IPS-18a (cell line): Measurements from ENCODE around the gene IREB2.

Experiments
- H3K27ac ChIP-seq: one replicate; pipeline ENCODE4 v1.5.1; 2013; ENCODE audit warnings: low read length
- H3K27me3 ChIP-seq: one replicate; pipeline ENCODE4 v1.6.1; 2013; ENCODE audit warnings: mild to moderate bottlenecking, low read length; ENCODE audit not compliant: control insufficient read depth, insufficient read depth
- H3K36me3 ChIP-seq: one replicate; pipeline ENCODE4 v1.6.1; 2013; ENCODE audit warnings: low read depth, low read length; ENCODE audit not compliant: control insufficient read depth
- H3K4me1 ChIP-seq: one replicate; pipeline ENCODE4 v1.6.1; 2013; ENCODE audit warnings: low read depth, low read length; ENCODE audit not compliant: control insufficient read depth
- H3K4me3 ChIP-seq: one replicate; pipeline ENCODE4 v1.5.1; 2013; ENCODE audit warnings: low read length
- H3K9ac ChIP-seq: one replicate; pipeline ENCODE4 v1.6.1; 2013; ENCODE audit warnings: mild to moderate bottlenecking, low read length, moderate library complexity
- H3K9me3 ChIP-seq: one replicate; pipeline ENCODE4 v1.6.1; 2013; ENCODE audit warnings: low read depth, low read length; ENCODE audit not compliant: control insufficient read depth

The IREB2 gene, protein sequence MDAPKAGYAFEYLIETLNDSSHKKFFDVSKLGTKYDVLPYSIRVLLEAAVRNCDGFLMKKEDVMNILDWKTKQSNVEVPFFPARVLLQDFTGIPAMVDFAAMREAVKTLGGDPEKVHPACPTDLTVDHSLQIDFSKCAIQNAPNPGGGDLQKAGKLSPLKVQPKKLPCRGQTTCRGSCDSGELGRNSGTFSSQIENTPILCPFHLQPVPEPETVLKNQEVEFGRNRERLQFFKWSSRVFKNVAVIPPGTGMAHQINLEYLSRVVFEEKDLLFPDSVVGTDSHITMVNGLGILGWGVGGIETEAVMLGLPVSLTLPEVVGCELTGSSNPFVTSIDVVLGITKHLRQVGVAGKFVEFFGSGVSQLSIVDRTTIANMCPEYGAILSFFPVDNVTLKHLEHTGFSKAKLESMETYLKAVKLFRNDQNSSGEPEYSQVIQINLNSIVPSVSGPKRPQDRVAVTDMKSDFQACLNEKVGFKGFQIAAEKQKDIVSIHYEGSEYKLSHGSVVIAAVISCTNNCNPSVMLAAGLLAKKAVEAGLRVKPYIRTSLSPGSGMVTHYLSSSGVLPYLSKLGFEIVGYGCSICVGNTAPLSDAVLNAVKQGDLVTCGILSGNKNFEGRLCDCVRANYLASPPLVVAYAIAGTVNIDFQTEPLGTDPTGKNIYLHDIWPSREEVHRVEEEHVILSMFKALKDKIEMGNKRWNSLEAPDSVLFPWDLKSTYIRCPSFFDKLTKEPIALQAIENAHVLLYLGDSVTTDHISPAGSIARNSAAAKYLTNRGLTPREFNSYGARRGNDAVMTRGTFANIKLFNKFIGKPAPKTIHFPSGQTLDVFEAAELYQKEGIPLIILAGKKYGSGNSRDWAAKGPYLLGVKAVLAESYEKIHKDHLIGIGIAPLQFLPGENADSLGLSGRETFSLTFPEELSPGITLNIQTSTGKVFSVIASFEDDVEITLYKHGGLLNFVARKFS

DNA sequence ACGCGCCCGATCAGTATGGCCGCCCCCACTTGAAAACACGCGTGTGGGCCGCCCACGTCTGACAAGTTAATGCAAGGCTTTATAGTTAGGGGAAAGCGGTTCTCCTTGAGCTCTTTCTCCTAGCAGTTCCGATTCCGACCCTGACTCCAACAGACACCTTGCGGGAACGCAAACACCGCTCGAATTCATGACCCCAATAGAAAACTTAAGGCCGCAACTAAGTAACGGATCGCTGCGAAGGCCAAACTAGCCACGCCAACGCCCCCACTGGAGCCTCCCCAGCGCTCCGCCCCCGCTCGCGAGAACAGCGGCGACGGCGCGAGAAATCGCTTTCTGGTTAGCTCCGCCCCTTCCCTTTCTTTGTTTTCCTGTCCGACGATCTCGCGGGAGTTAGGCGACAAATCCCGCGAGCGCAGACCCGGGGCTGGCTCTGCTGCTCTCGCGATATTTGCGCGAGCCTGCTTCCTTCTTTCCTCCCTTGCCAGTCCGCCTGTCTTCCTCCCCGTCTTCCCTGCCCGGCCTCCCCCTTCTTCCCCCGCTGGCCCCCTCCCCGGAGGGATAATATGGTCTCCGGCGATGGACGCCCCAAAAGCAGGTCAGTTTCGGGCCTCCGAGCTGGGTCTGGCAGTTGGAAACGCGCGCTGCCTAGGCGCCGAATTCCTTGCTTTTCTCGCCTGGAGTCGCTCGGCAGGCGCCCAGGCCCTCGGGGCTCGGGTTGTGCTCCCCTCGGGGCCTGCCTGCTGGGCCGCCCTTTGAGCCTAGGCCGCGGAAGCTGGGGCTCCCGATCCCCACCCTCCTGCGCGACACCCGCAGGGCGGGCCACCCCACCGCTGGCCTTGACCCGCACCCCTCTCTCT, at the start of gene IREB2:
Gene IREB2, plus strand, starts transcription at position 455 of the 857 bp plus-strand sequence. Its CDS starts 122 bp downstream, at position 577.
- H3K4me1 ChIP-seq, result no peaks in the 10 kb centered on the region
- H3K27me3 ChIP-seq, result no peaks in the 10 kb centered on the region
- H3K9me3 ChIP-seq, result no peaks in the 10 kb centered on the region
- peaks cover 27% of the 10 kb centered on the region for H3K36me3 ChIP-seq
- H3K27ac ChIP-seq, result peak within 1 kb of the TSS; percentile 80
- peak within 1 kb of the TSS; percentile 98 for H3K9ac ChIP-seq
- peak within 1 kb of the TSS; percentile 87 for H3K4me3 ChIP-seq

GRCh38 chr15:78388865-78389264, 49.2 kb upstream of the IREB2 start:
- no peak overlapping the region for H3K9ac ChIP-seq
- no peak overlapping the region for H3K27ac ChIP-seq
- H3K4me3 ChIP-seq, result no peak overlapping the region
- no peaks in the 10 kb centered on the region for H3K36me3 ChIP-seq
- peaks cover 39% of the 10 kb centered on the region for H3K4me1 ChIP-seq
- H3K27me3 ChIP-seq, result peaks cover 4% of the 10 kb centered on the region
- no peaks in the 10 kb centered on the region for H3K9me3 ChIP-seq

- Histone ChIP-seq H3K9ac (no peak overlapping the region), H3K27ac (no peak overlapping the region)
These were observed 48.7 kb upstream of the IREB2 start for GRCh38 chr15:78389322-78389721.

GRCh38 chr15:78389738-78390137, 48.3 kb upstream of the IREB2 start:
- H3K4me1 ChIP-seq, result peaks cover 47% of the 10 kb centered on the region

More at GRCh38 chr15:78389322-78389721, 48.7 kb upstream of the IREB2 start:
- Histone ChIP-seq H3K9me3 (no peaks in the 10 kb centered on the region), H3K4me3 (no peak overlapping the region), H3K36me3 (no peaks in the 10 kb centered on the region), H3K27me3 (peaks cover 4% of the 10 kb centered on the region), H3K4me1 (peaks cover 43% of the 10 kb centered on the region)

GRCh38 chr15:78390242-78390641, 47.8 kb upstream of the IREB2 start:
- Histone ChIP-seq H3K9me3 (no peaks in the 10 kb centered on the region), H3K4me3 (no peak overlapping the region), H3K27ac (no peak overlapping the region), H3K9ac (no peak overlapping the region), H3K36me3 (no peaks in the 10 kb centered on the region), H3K27me3 (peaks cover 3% of the 10 kb centered on the region), H3K4me1 (peaks cover 50% of the 10 kb centered on the region)

More at GRCh38 chr15:78389738-78390137, 48.3 kb upstream of the IREB2 start:
- Histone ChIP-seq H3K27ac (no peak overlapping the region), H3K4me3 (no peak overlapping the region), H3K9me3 (no peaks in the 10 kb centered on the region), H3K9ac (no peak overlapping the region), H3K27me3 (peaks cover 4% of the 10 kb centered on the region), H3K36me3 (no peaks in the 10 kb centered on the region)

- no peaks in the 10 kb centered on the region for H3K27me3 ChIP-seq
- H3K9me3 ChIP-seq, result no peaks in the 10 kb centered on the region
- H3K4me3 ChIP-seq, result no peak overlapping the region
- H3K4me1 ChIP-seq, result peaks cover 56% of the 10 kb centered on the region
- no peaks in the 10 kb centered on the region for H3K36me3 ChIP-seq
- H3K27ac ChIP-seq, result no peak overlapping the region
- H3K9ac ChIP-seq, result no peak overlapping the region
These were observed 47.2 kb upstream of the IREB2 start for GRCh38 chr15:78390826-78391225.

DNA sequence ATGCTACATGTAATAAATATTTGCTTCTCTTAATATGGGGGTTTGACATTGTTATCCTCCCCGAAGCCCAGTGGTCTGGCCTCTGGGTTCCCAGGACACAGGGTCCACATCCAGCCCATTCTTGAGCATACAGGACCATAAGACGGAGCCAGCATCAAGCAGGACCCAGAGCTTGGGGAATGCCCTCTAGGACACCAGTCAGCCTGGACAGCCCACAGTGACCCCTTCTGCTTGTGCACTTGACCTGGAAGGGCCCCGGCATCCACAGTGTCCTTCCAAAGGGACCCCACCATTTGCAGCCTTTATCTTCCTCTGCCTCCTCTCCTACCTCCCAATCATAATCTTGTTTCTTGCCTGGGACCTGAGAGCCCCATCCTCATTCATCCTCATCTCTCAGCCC, 46.2 kb upstream of the IREB2 start:
- Histone ChIP-seq H3K4me3 (no peak overlapping the region), H3K9ac (no peak overlapping the region), H3K36me3 (no peaks in the 10 kb centered on the region), H3K4me1 (peaks cover 52% of the 10 kb centered on the region), H3K27me3 (no peaks in the 10 kb centered on the region), H3K27ac (no peak overlapping the region), H3K9me3 (no peaks in the 10 kb centered on the region)

- Histone ChIP-seq H3K4me3 (no peak overlapping the region), H3K9ac (no peak overlapping the region), H3K27me3 (no peaks in the 10 kb centered on the region), H3K36me3 (no peaks in the 10 kb centered on the region), H3K9me3 (no peaks in the 10 kb centered on the region), H3K27ac (no peak overlapping the region), H3K4me1 (peaks cover 45% of the 10 kb centered on the region)
These were observed 45.6 kb upstream of the IREB2 start for GRCh38 chr15:78392430-78392829.

DNA sequence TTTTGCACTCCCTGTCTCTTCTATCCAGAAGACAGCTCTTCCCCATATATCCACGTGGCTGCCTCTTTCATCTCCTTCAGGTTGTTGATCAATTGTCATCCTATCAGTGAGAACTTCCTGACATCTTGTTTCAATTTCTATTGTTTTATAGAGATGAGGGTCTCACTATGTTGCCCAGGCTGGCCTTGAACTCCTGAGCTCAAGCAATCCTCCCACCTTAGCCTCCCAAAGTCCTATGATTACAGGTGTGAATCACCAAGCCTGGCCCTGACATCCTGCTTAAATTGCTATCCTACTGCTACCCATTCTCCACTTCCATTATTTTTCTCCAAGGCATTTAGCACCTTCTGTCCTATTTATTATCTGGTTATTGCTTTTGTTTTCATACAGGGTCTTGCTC, 44.9 kb upstream of the IREB2 start:
- no peaks in the 10 kb centered on the region for H3K9me3 ChIP-seq
- H3K27ac ChIP-seq, result no peak overlapping the region
- H3K36me3 ChIP-seq, result no peaks in the 10 kb centered on the region
- peaks cover 39% of the 10 kb centered on the region for H3K4me1 ChIP-seq
- no peak overlapping the region for H3K4me3 ChIP-seq
- H3K9ac ChIP-seq, result no peak overlapping the region
- H3K27me3 ChIP-seq, result no peaks in the 10 kb centered on the region

DNA sequence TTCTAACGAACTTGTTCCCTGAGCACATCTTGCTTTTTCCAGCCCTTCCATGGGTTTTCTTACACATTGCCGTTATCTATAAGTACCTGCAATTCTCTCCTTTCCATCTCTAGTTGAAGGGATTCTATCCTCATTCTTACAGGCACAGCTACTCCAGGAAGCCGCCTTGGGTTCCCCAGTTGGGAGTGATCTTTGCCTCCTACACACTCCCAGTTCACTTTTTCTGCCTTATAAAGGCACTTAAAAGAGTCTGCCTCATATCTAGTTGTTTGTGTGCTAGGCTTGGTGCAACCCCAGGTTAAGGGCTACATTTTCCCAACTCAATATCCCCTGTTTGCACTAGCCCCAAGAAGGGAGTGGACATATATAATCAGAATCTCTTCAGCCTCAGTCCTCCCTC, 44.0 kb upstream of the IREB2 start:
- H3K4me3 ChIP-seq, result no peak overlapping the region
- peaks cover 37% of the 10 kb centered on the region for H3K4me1 ChIP-seq
- H3K27ac ChIP-seq, result no peak overlapping the region
- H3K9me3 ChIP-seq, result no peaks in the 10 kb centered on the region
- no peak overlapping the region for H3K9ac ChIP-seq
- H3K27me3 ChIP-seq, result no peaks in the 10 kb centered on the region
- H3K36me3 ChIP-seq, result no peaks in the 10 kb centered on the region
